ENCODE results near the gene TRH. TPM values are rescaled to one million over a fixed set of nuclear protein-coding genes. Genes with fewer than 3 reads are reported as not detected.

The TRH gene
- total RNA-seq, 1 donor, result under 0.01 TPM

DNA sequence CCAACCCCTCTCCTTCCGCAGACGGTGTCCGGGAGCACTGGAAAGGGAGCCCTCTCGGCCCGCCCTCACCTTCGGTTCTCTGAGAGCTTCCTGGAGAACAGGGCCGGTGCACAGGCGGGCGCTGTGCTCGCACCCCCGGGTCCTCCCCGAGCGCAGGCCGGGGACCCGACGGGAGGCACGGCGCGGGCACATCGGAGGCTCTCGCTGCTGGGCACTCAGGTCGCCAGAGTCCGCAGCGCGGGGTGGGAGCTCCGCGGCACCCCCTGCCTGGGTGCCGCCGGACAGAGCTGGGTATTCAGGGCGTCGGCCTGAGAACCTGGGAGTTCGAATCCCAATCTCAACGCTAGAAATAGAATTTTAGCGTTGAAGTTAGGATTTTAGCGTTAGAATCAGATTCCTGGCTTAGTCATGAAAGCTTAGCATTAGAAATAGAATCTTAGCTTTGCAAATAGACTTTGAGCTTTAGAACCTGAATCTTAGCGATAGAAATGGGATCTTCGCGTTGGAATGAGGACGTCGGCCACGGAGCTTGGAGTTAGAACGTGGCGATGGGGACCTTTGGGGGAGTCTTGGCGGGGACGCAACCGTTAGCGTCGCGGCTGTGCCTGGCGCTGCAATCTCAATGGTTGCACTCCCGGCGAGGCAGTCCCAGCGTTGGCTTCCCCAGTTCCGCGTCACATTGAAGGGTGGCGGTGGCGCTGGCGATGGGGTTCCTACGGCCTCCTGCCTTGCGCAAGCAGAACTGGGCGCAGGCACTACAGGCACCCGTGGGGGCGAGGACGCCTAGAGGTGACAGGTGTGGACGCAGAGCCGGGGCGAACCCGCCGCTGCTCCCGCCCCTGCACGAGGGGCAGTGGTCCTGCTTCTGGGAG is 549 bp downstream of the TRH start:
- peaks cover 13% of the 10 kb centered on the region for H3K36me3 ChIP-seq (ENCODE audit: insufficient read depth, low read length)
- peaks cover 10% of the 10 kb centered on the region for H3K27me3 ChIP-seq (ENCODE audit: insufficient read depth, low read length)
- H4K20me1 ChIP-seq (ENCODE audit: insufficient read depth, low read length), result peaks cover 3% of the 10 kb centered on the region
- TF ChIP-seq, protein P1, sequence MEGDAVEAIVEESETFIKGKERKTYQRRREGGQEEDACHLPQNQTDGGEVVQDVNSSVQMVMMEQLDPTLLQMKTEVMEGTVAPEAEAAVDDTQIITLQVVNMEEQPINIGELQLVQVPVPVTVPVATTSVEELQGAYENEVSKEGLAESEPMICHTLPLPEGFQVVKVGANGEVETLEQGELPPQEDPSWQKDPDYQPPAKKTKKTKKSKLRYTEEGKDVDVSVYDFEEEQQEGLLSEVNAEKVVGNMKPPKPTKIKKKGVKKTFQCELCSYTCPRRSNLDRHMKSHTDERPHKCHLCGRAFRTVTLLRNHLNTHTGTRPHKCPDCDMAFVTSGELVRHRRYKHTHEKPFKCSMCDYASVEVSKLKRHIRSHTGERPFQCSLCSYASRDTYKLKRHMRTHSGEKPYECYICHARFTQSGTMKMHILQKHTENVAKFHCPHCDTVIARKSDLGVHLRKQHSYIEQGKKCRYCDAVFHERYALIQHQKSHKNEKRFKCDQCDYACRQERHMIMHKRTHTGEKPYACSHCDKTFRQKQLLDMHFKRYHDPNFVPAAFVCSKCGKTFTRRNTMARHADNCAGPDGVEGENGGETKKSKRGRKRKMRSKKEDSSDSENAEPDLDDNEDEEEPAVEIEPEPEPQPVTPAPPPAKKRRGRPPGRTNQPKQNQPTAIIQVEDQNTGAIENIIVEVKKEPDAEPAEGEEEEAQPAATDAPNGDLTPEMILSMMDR (IDR thresholded peaks at IDR 0.05; ENCODE audit: extremely low read depth, low read depth, low read length), result no peak
- no peaks in the 10 kb centered on the region for H3K9me3 ChIP-seq (ENCODE audit: low read depth, low read length)
- H3K79me2 ChIP-seq (ENCODE audit: insufficient read depth, low read length), result peaks cover 14% of the 10 kb centered on the region
- H3K4me3 ChIP-seq (ENCODE audit: insufficient read depth, low read length), result peak overlapping the region; percentile 65
- peak overlapping the region; percentile 49 for H3K27ac ChIP-seq (ENCODE audit: low read depth, low read length)
- H3K4me2 ChIP-seq (ENCODE audit: insufficient read depth, low read length), result peak overlapping the region; percentile 80
- DNase-seq (ENCODE audit: insufficient read length, low spot score, missing footprints), result peak; percentile 92
- peaks cover 9% of the 10 kb centered on the region for H3K4me1 ChIP-seq (ENCODE audit: insufficient read depth, low read length)
- H2AFZ ChIP-seq (ENCODE audit: low read length), result peak overlapping the region; percentile 70

- peak overlapping the region; percentile 70 for H2AFZ ChIP-seq (ENCODE audit: low read length)
- H3K36me3 ChIP-seq (ENCODE audit: insufficient read depth, low read length), result peaks cover 10% of the 10 kb centered on the region
- peaks cover 3% of the 10 kb centered on the region for H4K20me1 ChIP-seq (ENCODE audit: insufficient read depth, low read length)
- peaks cover 9% of the 10 kb centered on the region for H3K4me1 ChIP-seq (ENCODE audit: insufficient read depth, low read length)
- TF ChIP-seq, protein P1 (IDR thresholded peaks at IDR 0.05; ENCODE audit: extremely low read depth, low read depth, low read length), result peak; percentile 19
- peak overlapping the region; percentile 65 for H3K4me3 ChIP-seq (ENCODE audit: insufficient read depth, low read length)
- no peaks in the 10 kb centered on the region for H3K9me3 ChIP-seq (ENCODE audit: low read depth, low read length)
- no peak for DNase-seq (ENCODE audit: insufficient read length, low spot score, missing footprints)
- H3K27ac ChIP-seq (ENCODE audit: low read depth, low read length), result peak overlapping the region; percentile 49
- peaks cover 18% of the 10 kb centered on the region for H3K79me2 ChIP-seq (ENCODE audit: insufficient read depth, low read length)
- peaks cover 10% of the 10 kb centered on the region for H3K27me3 ChIP-seq (ENCODE audit: insufficient read depth, low read length)
- peak overlapping the region; percentile 80 for H3K4me2 ChIP-seq (ENCODE audit: insufficient read depth, low read length)
These were observed 1.2 kb downstream of the TRH start for GRCh38 chr3:129975705-129976048.

GRCh38 chr3:129976286-129976685 is 1.8 kb downstream of the TRH start:
- Histone ChIP-seq H4K20me1 (ENCODE audit: insufficient read depth, low read length) (peaks cover 7% of the 10 kb centered on the region), H3K4me3 (ENCODE audit: insufficient read depth, low read length) (peak overlapping the region; percentile 65), H3K79me2 (ENCODE audit: insufficient read depth, low read length) (peaks cover 23% of the 10 kb centered on the region), H3K36me3 (ENCODE audit: insufficient read depth, low read length) (peaks cover 6% of the 10 kb centered on the region), H2AFZ (ENCODE audit: low read length) (no peak overlapping the region), H3K9me3 (ENCODE audit: low read depth, low read length) (no peaks in the 10 kb centered on the region), H3K4me2 (ENCODE audit: insufficient read depth, low read length) (peak overlapping the region; percentile 80), H3K27me3 (ENCODE audit: insufficient read depth, low read length) (peaks cover 10% of the 10 kb centered on the region), H3K4me1 (ENCODE audit: insufficient read depth, low read length) (peaks cover 9% of the 10 kb centered on the region), H3K27ac (ENCODE audit: low read depth, low read length) (peak overlapping the region; percentile 49)
- TF ChIP-seq, protein P1 (IDR thresholded peaks at IDR 0.05; ENCODE audit: extremely low read depth, low read depth, low read length), result no peak
- DNase-seq (ENCODE audit: insufficient read length, low spot score, missing footprints), result no peak

DNA sequence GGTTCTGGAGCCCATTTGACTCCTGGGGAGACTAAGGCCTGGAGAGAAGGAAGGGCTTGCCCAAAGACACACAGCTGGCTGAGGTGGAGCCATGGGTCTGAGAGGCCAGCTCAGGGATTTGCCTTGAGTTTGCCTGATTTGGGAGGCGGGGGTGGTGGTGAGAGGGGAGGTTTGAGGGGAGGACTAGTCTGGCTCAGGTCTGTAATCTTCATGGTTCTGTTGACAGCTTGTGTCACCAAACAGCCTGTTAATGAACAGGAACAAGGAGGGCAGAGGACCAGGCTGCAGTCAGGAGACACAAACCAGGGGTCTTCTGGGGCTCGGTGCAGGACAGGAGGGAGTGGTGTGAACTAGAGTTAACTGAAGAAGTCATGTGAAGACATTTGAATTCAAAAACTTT is 3.6 kb downstream of the TRH start:
- Histone ChIP-seq H3K27me3 (ENCODE audit: insufficient read depth, low read length) (peaks cover 10% of the 10 kb centered on the region), H3K4me1 (ENCODE audit: insufficient read depth, low read length) (peaks cover 9% of the 10 kb centered on the region)

More for the DNA sequence above, 3.6 kb downstream of the TRH start:
- no peak overlapping the region for H3K4me3 ChIP-seq (ENCODE audit: insufficient read depth, low read length)
- peaks cover 12% of the 10 kb centered on the region for H4K20me1 ChIP-seq (ENCODE audit: insufficient read depth, low read length)
- H2AFZ ChIP-seq (ENCODE audit: low read length), result no peak overlapping the region
- no peak for DNase-seq (ENCODE audit: insufficient read length, low spot score, missing footprints)
- TF ChIP-seq, protein P1 (IDR thresholded peaks at IDR 0.05; ENCODE audit: extremely low read depth, low read depth, low read length), result no peak
- peaks cover 10% of the 10 kb centered on the region for H3K36me3 ChIP-seq (ENCODE audit: insufficient read depth, low read length)
- no peak overlapping the region for H3K27ac ChIP-seq (ENCODE audit: low read depth, low read length)
- peaks cover 31% of the 10 kb centered on the region for H3K79me2 ChIP-seq (ENCODE audit: insufficient read depth, low read length)
- H3K9me3 ChIP-seq (ENCODE audit: low read depth, low read length), result no peaks in the 10 kb centered on the region
- H3K4me2 ChIP-seq (ENCODE audit: insufficient read depth, low read length), result no peak overlapping the region
